GM19452 (cell line): ENCODE measurements around the gene STK32C.

Source experiments
- ATAC-seq: cut with Tn5 transposase; IDR thresholded peaks from one replicate; pipeline ENCODE4 v1.9.1; 2021; ENCODE audit not compliant: unreplicated experiment

Gene STK32C

GRCh38 chr10:132202070-132202970 is 105.4 kb downstream of the STK32C start:
- no peak for ATAC-seq

GRCh38 chr10:132201111-132201969 is 106.4 kb downstream of the STK32C start:
- no peak for ATAC-seq

GRCh38 chr10:132200344-132201110 is 107.2 kb downstream of the STK32C start:
- ATAC-seq = no peak

DNA sequence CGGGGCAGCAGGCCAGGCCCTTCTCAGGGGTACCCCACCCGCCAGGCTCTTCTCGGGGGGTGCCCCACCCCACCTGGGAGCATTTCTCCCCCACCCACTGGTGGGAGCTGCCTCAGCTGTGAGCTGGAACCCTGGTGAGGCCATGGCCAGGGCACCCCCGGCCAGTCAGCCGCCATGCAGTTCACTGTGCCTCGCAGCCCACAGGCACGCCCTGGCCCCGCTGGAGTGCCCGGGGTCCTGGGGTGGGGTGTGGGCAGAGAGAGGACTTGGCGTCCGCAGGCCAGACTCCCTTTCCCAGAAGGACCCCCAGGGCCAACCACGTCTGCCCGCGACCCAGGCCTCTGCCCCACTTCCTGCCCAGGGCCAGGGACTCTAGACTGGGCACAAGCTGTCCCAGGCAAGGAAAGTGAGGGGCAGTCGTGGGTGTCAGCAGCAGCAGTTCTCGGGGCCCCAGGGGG is 107.9 kb downstream of the STK32C start:
- ATAC-seq = no peak

GRCh38 chr10:132199268-132199853 is 108.4 kb downstream of the STK32C start:
- no peak for ATAC-seq

GRCh38 chr10:132198381-132199181 is 109.2 kb downstream of the STK32C start:
- no peak for ATAC-seq

DNA sequence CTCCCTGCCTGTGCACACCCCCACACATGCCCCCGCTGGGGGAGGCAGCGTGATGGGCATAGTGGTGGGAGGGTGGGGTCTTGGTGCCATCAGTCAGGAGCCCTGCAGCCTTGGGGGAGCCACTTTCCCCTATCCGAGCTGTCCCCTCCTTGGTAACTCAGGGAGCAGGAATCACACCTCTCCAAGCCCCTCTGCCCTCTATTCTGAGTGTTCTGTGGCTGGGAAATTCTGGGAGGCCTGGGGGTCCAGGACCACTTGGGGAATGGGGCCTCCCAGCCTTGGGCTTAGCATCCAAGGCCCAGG is 109.7 kb downstream of the STK32C start:
- no peak for ATAC-seq

DNA sequence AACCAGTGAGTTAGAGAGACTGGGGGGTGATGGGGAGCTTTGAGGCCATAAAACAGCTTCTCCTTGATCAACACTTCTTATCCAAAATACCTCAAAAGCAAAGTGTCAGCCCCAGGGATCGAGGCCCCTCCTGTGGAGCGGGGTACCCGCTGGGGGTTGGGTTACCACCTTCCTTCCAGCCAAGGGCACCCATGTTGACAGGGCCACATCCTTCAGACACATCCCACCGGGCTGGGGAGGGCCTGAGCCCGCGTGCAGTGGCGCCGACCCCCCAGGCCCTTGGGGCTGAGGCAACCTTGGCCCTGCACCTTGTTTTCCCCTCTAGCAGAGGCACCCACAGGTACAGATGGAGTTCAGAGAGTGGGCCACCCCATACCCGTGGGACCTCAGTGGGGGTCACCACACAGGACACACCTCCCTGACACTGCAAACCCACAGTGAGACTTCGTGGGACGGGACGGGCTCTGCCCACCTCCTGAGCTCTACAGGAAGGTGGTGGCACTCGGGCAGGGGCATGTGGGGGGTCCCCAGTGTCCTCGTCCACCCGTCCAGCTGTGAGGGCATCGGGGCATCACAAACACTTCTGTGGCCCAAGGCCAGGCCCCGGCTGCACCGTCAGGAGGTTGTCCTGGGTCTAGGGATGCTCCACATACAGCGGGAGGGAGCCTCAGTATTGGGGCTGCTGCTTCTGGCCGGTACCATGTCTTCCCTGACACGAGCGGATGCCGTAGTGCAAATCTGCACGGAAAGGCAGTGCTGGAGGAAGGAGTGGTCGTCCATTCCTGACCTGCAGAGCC is 110.3 kb downstream of the STK32C start:
- no peak for ATAC-seq

DNA sequence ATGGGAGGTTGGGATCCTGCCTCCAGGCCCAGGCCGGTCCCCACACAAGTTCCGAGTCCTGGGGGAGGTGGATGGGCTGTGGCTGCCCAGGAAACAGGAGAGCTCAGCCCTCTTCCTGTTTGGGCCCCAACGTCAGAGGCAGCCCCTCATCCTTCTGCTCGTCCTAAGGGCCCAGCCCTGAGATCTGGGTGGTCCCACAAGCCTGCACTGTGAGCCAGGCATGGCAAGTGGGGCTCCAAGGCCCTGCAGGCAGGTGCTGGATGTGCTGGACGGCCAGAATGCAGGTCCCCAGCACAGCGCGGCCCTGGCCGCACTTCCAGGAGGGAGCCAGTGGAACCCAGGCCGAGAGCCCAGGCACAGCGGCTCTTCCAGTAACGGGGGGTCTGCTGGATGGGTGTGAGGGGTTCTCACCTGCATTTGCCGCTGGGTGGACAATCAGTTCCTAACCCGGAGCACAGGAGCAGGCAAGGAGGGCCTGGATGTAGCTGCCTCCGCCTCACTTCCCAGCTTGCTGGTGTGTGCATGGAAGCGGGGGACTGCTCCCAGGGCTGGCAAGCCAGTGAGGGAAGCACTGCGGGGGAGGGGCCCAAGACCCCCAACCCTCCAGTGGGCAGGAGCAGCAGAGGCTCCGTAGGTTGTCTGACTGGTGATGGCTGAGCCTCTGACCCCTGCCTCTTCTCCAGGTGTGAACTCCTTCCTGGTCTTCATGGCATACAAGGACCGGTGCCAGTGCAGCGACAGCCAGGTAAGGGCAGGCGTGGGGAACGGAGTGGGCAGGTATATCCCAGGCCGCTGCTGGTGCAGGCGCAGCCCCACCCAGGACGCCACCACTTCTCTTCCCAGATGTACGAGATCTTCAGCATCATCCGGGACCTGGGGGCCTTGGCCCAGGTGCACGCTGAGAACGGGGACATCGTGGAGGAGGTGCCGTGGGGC is 111.3 kb downstream of the STK32C start:
- ATAC-seq = no peak

DNA sequence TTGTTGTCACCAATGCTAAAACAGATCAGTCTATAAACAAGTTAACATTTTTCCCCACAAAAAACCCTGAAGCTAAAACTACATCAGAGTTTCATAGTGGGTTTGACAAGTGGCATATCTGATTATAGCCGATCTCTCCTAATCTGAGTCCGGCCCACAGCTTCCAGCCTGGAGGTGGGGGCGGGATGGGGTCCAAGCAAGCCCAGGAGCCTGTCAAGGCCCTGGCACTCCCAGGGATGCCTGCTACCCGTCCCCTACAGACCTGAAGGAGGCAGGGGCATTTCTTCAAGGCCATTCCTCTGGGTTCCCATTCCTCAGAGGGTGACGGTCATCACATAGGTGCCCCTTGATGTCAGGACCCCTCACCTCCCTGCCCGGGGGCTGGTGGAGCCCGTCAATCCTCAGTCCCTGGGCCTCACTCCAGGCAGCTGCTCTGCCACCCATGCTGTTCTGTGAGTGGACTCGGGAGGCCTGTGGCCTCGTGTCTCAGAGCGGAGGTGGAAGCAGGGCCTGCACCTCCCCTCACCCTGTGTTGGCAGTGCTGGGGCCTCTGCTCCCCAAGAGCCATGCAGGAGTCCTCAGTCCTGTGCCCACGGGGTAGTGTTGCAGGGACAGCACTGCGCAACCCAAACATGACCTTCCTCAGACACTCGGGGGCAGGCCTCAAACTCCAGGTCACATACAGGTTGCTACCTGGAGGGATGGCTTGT is 112.2 kb downstream of the STK32C start:
- no peak for ATAC-seq

- ATAC-seq = no peak
These were observed 113.0 kb downstream of the STK32C start for GRCh38 chr10:132194726-132195125.

DNA sequence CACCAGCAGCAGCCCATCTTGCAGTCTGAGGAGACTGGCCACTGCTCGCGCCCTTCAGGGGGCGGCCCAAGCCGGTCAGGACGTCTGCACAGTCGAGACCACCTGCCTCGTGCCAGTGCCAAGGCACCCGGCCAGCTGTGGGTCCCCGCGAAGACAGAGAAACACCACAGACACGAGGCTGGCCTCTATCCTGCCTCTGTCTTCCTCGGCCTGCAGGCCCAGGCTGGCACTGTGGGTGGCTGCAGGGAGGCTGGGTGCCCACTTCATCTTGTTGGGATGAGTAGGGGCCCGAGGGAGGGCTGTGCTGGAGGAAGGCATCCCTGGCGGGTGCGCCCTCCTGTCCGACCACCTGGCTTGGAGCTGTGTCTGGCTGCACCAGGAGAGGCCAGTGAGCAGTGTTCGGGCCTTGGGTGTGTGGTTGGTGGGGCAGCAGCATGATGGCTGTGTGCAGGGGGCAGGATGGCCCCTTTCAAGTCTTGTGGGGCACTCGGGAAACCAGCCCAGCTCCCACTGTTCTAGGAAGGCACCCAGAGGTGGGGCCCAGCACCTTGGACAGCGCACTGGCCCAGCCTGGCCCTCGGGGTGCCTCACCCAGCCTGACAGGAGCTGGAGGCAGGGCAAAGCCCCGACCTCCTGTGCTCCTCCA is 113.7 kb downstream of the STK32C start:
- no peak for ATAC-seq

- ATAC-seq = no peak
These were observed 114.6 kb downstream of the STK32C start for GRCh38 chr10:132192991-132193665.

- no peak for ATAC-seq
These were observed 115.4 kb downstream of the STK32C start for GRCh38 chr10:132192076-132192975.

- no peak for ATAC-seq
These were observed 117.8 kb downstream of the STK32C start for GRCh38 chr10:132189810-132190422.
